Subcutaneous adipose tissue (tissue), 4 donors: Measurements from ENCODE around the gene MAPK10. TPM values are rescaled to one million over a fixed set of nuclear protein-coding genes. Genes with fewer than 3 reads are reported as not detected.

Experiments
- CTCF ChIP-seq: fragments of 450-650 bp; IDR thresholded peaks from one replicate; pipeline ENCODE4 v1.5.1; 2016; ENCODE audit warnings: low read depth, mild to moderate bottlenecking, control low read depth, antibody characterized with exemption, moderate library complexity
- total RNA-seq, 4 donors: library from RNA; depleted of rRNA; stranded (reverse); fragments of >200 nt; gene quantifications; one replicate each; pipeline ENCODE4 v1.1.0, GENCODE V29; 2016

Gene MAPK10
- total RNA-seq, 4 donors from 2014 or later: 12.9 to 61.6 (median 34.8) TPM

- TF ChIP-seq CTCF: no peak
Measured at GRCh38 chr4:86181585-86181984, 178.3 kb downstream of the MAPK10 start.

GRCh38 chr4:86178211-86178610 is 181.6 kb downstream of the MAPK10 start:
- TF ChIP-seq CTCF: no peak

- TF ChIP-seq CTCF: no peak
Measured at GRCh38 chr4:86174506-86174905, 185.3 kb downstream of the MAPK10 start.

GRCh38 chr4:86160426-86160825 is 199.4 kb downstream of the MAPK10 start:
- no peak for TF ChIP-seq CTCF

- no peak for TF ChIP-seq CTCF
Measured at GRCh38 chr4:86159216-86159615, 200.6 kb downstream of the MAPK10 start.

- no peak for TF ChIP-seq CTCF
Measured at GRCh38 chr4:86156531-86156930, 203.3 kb downstream of the MAPK10 start.

GRCh38 chr4:86155766-86156165 is 204.1 kb downstream of the MAPK10 start:
- TF ChIP-seq CTCF: no peak
